ENCODE measurements around the gene LBX2.

Gene LBX2

GRCh38 chr2:74501335-74502071, 2.1 kb upstream of the LBX2 start:
- Histone ChIP-seq H3K36me3 (ENCODE audit: control insufficient read depth, insufficient read depth, low read length) (peaks cover 4% of the 10 kb centered on the region), H3K27me3 (ENCODE audit: control insufficient read depth, insufficient read depth, low read length) (peaks cover 95% of the 10 kb centered on the region), H3K4me3 (ENCODE audit: low read depth, low read length) (peak overlapping the region; percentile 48), H3K4me1 (ENCODE audit: control insufficient read depth, insufficient read depth, low read length) (peaks cover under 1% of the 10 kb centered on the region), H3K9ac (ENCODE audit: low read depth, low read length) (no peak overlapping the region), H3K9me3 (ENCODE audit: control insufficient read depth, insufficient read depth, low read length) (no peaks in the 10 kb centered on the region)

GRCh38 chr2:74500578-74500946, 1.2 kb upstream of the LBX2 start:
- Histone ChIP-seq H3K4me3 (ENCODE audit: low read depth, low read length) (peak overlapping the region; percentile 41), H3K4me1 (ENCODE audit: control insufficient read depth, insufficient read depth, low read length) (no peaks in the 10 kb centered on the region), H3K9me3 (ENCODE audit: control insufficient read depth, insufficient read depth, low read length) (no peaks in the 10 kb centered on the region), H3K36me3 (ENCODE audit: control insufficient read depth, insufficient read depth, low read length) (peaks cover 4% of the 10 kb centered on the region), H3K27me3 (ENCODE audit: control insufficient read depth, insufficient read depth, low read length) (peaks cover 100% of the 10 kb centered on the region), H3K9ac (ENCODE audit: low read depth, low read length) (no peak overlapping the region)

- Histone ChIP-seq H3K9me3 (ENCODE audit: control insufficient read depth, insufficient read depth, low read length) (no peaks in the 10 kb centered on the region), H3K36me3 (ENCODE audit: control insufficient read depth, insufficient read depth, low read length) (no peaks in the 10 kb centered on the region), H3K9ac (ENCODE audit: low read depth, low read length) (no peak overlapping the region), H3K27me3 (ENCODE audit: control insufficient read depth, insufficient read depth, low read length) (peaks cover 100% of the 10 kb centered on the region), H3K4me3 (ENCODE audit: low read depth, low read length) (peak overlapping the region; percentile 41), H3K4me1 (ENCODE audit: control insufficient read depth, insufficient read depth, low read length) (no peaks in the 10 kb centered on the region)
Measured at GRCh38 chr2:74499940-74500577, 656 bp upstream of the LBX2 start.

- Histone ChIP-seq H3K9ac (ENCODE audit: low read depth, low read length) (no peak overlapping the region), H3K36me3 (ENCODE audit: control insufficient read depth, insufficient read depth, low read length) (peaks cover 5% of the 10 kb centered on the region), H3K4me1 (ENCODE audit: control insufficient read depth, insufficient read depth, low read length) (no peaks in the 10 kb centered on the region), H3K4me3 (ENCODE audit: low read depth, low read length) (peak overlapping the region; percentile 45), H3K9me3 (ENCODE audit: control insufficient read depth, insufficient read depth, low read length) (no peaks in the 10 kb centered on the region), H3K27me3 (ENCODE audit: control insufficient read depth, insufficient read depth, low read length) (peaks cover 87% of the 10 kb centered on the region)
Measured at GRCh38 chr2:74498500-74499266, 720 bp downstream of the LBX2 start.

- H3K36me3 ChIP-seq (ENCODE audit: control insufficient read depth, insufficient read depth, low read length), result peaks cover 12% of the 10 kb centered on the region
- H3K9me3 ChIP-seq (ENCODE audit: control insufficient read depth, insufficient read depth, low read length), result no peaks in the 10 kb centered on the region
- no peak overlapping the region for H3K9ac ChIP-seq (ENCODE audit: low read depth, low read length)
- peaks cover 80% of the 10 kb centered on the region for H3K27me3 ChIP-seq (ENCODE audit: control insufficient read depth, insufficient read depth, low read length)
- no peaks in the 10 kb centered on the region for H3K4me1 ChIP-seq (ENCODE audit: control insufficient read depth, insufficient read depth, low read length)
- H3K4me3 ChIP-seq (ENCODE audit: low read depth, low read length), result peak overlapping the region; percentile 45
Measured at GRCh38 chr2:74497777-74498499, 1.5 kb downstream of the LBX2 start.

- H3K4me1 ChIP-seq (ENCODE audit: control insufficient read depth, insufficient read depth, low read length), result no peaks in the 10 kb centered on the region
- H3K9me3 ChIP-seq (ENCODE audit: control insufficient read depth, insufficient read depth, low read length), result no peaks in the 10 kb centered on the region
- H3K9ac ChIP-seq (ENCODE audit: low read depth, low read length), result no peak overlapping the region
- H3K27me3 ChIP-seq (ENCODE audit: control insufficient read depth, insufficient read depth, low read length), result peaks cover 72% of the 10 kb centered on the region
- peaks cover 15% of the 10 kb centered on the region for H3K36me3 ChIP-seq (ENCODE audit: control insufficient read depth, insufficient read depth, low read length)
- H3K4me3 ChIP-seq (ENCODE audit: low read depth, low read length), result peak overlapping the region; percentile 45
Measured at GRCh38 chr2:74496997-74497776, 2.2 kb downstream of the LBX2 start.

- H3K27me3 ChIP-seq (ENCODE audit: control insufficient read depth, insufficient read depth, low read length), result peaks cover 55% of the 10 kb centered on the region
- no peak overlapping the region for H3K4me3 ChIP-seq (ENCODE audit: low read depth, low read length)
- H3K36me3 ChIP-seq (ENCODE audit: control insufficient read depth, insufficient read depth, low read length), result peaks cover 30% of the 10 kb centered on the region
- H3K9ac ChIP-seq (ENCODE audit: low read depth, low read length), result no peak overlapping the region
- no peaks in the 10 kb centered on the region for H3K9me3 ChIP-seq (ENCODE audit: control insufficient read depth, insufficient read depth, low read length)
- no peaks in the 10 kb centered on the region for H3K4me1 ChIP-seq (ENCODE audit: control insufficient read depth, insufficient read depth, low read length)
Measured at GRCh38 chr2:74495440-74495839, 4.0 kb downstream of the LBX2 start.

GRCh38 chr2:74493546-74493945, 5.9 kb downstream of the LBX2 start:
- H3K4me1 ChIP-seq (ENCODE audit: control insufficient read depth, insufficient read depth, low read length), result no peaks in the 10 kb centered on the region
- peaks cover 34% of the 10 kb centered on the region for H3K36me3 ChIP-seq (ENCODE audit: control insufficient read depth, insufficient read depth, low read length)
- H3K9ac ChIP-seq (ENCODE audit: low read depth, low read length), result no peak overlapping the region
- peaks cover 36% of the 10 kb centered on the region for H3K27me3 ChIP-seq (ENCODE audit: control insufficient read depth, insufficient read depth, low read length)
- H3K4me3 ChIP-seq (ENCODE audit: low read depth, low read length), result no peak overlapping the region
- H3K9me3 ChIP-seq (ENCODE audit: control insufficient read depth, insufficient read depth, low read length), result no peaks in the 10 kb centered on the region

- Histone ChIP-seq H3K27me3 (ENCODE audit: control insufficient read depth, insufficient read depth, low read length) (peaks cover 19% of the 10 kb centered on the region), H3K9me3 (ENCODE audit: control insufficient read depth, insufficient read depth, low read length) (no peaks in the 10 kb centered on the region), H3K9ac (ENCODE audit: low read depth, low read length) (no peak overlapping the region), H3K4me1 (ENCODE audit: control insufficient read depth, insufficient read depth, low read length) (no peaks in the 10 kb centered on the region), H3K4me3 (ENCODE audit: low read depth, low read length) (no peak overlapping the region), H3K36me3 (ENCODE audit: control insufficient read depth, insufficient read depth, low read length) (peaks cover 34% of the 10 kb centered on the region)
Measured at GRCh38 chr2:74491648-74492544, 7.5 kb downstream of the LBX2 start.

- no peak overlapping the region for H3K4me3 ChIP-seq (ENCODE audit: low read depth, low read length)
- H3K36me3 ChIP-seq (ENCODE audit: control insufficient read depth, insufficient read depth, low read length), result peaks cover 36% of the 10 kb centered on the region
- no peak overlapping the region for H3K9ac ChIP-seq (ENCODE audit: low read depth, low read length)
- H3K9me3 ChIP-seq (ENCODE audit: control insufficient read depth, insufficient read depth, low read length), result no peaks in the 10 kb centered on the region
- H3K27me3 ChIP-seq (ENCODE audit: control insufficient read depth, insufficient read depth, low read length), result no peaks in the 10 kb centered on the region
- no peaks in the 10 kb centered on the region for H3K4me1 ChIP-seq (ENCODE audit: control insufficient read depth, insufficient read depth, low read length)
Measured at GRCh38 chr2:74489906-74490305, 9.5 kb downstream of the LBX2 start.

Measured in iPS-15b (cell line).